ENCODE measurements around the gene STX1B.

The STX1B gene

DNA sequence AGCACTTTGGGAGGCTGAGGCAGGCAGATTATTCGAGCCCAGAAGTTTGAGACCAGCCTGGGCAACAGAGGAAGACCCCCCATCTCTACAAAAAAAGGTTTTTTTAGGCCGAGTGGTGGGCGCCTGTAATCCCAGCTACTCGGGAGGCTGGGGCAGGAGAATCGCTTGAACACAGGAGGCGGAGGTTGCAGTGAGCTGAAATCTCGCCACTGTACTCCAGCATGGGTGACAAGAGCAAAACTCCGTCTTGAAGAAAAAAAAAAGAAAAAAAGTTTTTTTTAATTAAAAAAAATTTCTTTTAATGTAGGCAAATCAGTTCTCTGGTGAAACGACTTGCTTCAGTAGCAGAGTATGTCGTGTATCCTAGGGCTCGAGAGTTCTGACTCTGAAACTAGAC, 14.5 kb downstream of the STX1B start:
- no peak for DNase-seq

GRCh38 chr16:30992931-30993816, 17.3 kb downstream of the STX1B start:
- no peak for DNase-seq

GRCh38 chr16:30992276-30992780, 18.1 kb downstream of the STX1B start:
- no peak for DNase-seq

DNA sequence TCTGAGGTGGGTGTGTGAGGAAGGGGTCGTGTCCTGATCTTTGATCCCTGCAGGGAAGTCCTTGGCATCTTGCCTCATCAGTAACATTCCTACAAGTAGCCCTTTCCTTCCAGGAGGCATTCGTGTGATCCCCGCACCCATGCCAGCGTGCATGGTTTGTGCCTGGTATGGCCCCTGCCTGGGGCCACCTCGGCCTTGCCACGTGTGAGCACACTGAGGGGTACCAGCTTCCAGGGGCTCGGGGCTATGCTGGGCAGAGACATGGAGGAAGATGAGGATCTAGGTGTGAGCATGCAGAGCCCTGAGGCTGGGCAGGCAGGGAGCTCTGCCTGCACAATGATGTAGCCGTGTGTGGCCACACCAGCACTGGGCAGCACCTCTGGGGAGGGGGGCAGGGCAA, 19.4 kb downstream of the STX1B start:
- DNase-seq, result no peak

GRCh38 chr16:30990105-30990504, 20.3 kb downstream of the STX1B start:
- DNase-seq, result no peak

- DNase-seq, result no peak
These were observed 20.9 kb downstream of the STX1B start for GRCh38 chr16:30989469-30990047.

GRCh38 chr16:30987581-30988190, 22.8 kb downstream of the STX1B start:
- no peak for DNase-seq

DNA sequence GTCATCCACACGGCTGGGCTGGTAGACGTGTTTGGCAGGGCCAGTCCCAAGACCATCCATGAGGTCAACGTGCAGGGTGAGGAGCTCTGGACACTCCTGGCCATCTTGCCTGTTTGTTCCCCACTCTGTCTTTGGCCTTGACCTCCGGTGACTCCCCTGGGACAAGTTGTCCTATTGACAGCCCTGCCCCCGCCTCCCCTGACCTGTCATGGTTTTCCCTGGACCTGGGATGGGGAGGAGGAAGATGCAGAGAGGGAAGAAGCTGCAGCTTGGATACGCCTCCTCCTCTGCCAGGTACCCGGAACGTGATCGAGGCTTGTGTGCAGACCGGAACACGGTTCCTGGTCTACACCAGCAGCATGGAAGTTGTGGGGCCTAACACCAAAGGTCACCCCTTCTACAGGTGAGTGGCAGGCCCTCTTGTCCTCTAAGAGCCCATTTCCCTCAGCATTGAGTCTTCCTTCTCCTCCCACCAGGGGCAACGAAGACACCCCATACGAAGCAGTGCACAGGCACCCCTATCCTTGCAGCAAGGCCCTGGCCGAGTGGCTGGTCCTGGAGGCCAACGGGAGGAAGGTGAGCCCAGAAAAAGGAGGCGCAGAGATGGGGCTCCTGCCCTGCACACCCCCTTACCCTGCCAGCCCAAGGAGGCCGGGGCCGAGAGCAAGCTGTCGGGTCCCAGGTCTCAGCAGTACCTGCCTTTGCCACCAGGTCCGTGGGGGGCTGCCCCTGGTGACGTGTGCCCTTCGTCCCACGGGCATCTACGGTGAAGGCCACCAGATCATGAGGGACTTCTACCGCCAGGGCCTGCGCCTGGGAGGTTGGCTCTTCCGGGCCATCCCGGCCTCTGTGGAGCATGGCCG, 24.1 kb downstream of the STX1B start:
- DNase-seq, result no peak

GRCh38 chr16:30985401-30986128, 24.9 kb downstream of the STX1B start:
- no peak for DNase-seq

- peak; percentile 29 for DNase-seq
These were observed 25.6 kb downstream of the STX1B start, which contains the start of gene HSD3B7 for GRCh38 chr16:30984669-30985400. TSS of gene HSD3B7 (plus strand) at chr16:30985207. CDS start at chr16:30985659, 452 bp downstream.

DNA sequence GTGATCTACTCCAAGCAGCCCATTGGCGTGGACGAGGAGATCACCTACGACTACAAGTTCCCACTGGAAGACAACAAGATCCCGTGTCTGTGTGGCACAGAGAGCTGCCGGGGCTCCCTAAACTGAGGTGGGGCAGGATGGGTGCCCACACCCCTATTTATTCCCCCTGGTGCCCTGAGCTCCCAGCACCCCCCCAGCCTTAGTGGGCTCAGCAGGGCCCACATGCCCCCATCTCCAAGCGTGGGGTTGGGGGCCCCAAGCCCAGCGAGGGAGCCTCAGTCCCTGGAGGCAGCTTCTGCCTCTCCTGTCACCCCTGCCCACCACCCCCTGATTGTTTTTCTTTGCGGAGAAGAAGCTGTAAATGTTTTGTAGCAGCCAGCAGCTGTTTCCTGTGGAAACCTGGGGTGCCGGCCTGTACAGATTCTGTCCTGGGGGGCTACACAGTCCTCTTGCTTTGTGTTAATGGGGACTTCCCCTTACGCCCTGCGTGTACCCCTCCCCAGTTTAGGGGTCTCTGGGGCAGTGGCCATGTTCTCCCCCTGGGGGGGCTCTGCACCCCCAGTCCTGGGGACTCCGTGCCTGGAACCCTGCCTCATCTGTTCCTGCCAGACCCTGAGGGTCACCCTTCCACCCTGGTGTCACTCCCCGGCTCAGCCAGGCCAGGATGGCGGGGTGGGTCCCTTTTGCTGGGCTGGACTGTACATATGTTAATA, 26.4 kb downstream of the STX1B start:
- no peak for DNase-seq

GRCh38 chr16:30983289-30983889, 27.0 kb downstream of the STX1B start:
- no peak for DNase-seq

- no peak for DNase-seq
These were observed 27.7 kb downstream of the STX1B start for GRCh38 chr16:30982548-30983288.

DNA sequence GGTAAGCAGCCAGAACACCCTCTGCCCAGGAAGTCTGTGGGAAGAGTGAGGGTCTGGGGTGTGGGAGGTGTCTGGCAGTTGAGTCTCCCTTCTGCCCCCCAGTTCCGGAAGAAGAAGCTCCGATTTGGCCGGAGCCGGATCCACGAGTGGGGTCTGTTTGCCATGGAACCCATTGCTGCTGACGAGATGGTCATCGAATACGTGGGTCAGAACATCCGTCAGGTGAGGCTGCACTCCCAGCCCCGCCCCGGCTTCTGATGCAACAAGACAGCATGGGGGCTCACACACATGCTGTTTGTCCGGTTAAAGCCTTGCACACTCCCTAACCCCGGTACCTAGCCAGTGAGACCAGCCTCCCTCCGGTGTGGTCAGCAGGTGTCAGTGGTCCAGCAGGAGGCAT, 29.5 kb downstream of the STX1B start:
- no peak for DNase-seq

GRCh38 chr16:30980434-30980833, 30.0 kb downstream of the STX1B start:
- DNase-seq, result no peak

GRCh38 chr16:30980023-30980371, 30.4 kb downstream of the STX1B start:
- DNase-seq, result no peak

- DNase-seq, result no peak
These were observed 31.0 kb downstream of the STX1B start for GRCh38 chr16:30979170-30980022.

DNA sequence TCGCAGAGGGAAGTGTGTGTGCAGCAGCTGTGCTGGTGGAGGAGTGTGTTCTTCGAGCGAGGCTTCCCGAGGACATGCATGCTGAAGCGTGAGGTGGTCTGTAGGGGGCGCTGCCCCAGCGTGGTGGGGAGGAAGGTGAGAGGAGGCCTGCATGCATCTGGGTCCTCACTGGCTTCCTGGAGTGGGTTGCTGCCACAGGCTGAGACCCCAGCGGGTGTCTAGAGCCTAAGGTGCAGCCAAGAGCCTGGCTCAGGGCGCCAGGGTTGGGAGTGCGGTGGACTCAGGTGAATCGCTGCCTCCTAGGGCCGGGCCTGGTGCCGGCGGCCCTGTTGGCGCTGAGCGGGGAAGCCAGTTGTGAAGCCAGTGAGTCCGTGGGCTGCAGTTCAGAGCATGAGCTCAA, 32.9 kb downstream of the STX1B start:
- DNase-seq, result no peak

GRCh38 chr16:30976486-30976885, 34.0 kb downstream of the STX1B start:
- no peak for DNase-seq

All from NCI-H1092 treated with DMSO at 0.1 percent for 48 hours (cell line).